ENCODE results near the gene TACC2. TPM values are rescaled to one million over a fixed set of nuclear protein-coding genes. Genes with fewer than 3 reads are reported as not detected.
A peak's percentile ranks its signal among the peaks of the same experiment; 100 is the strongest.

TACC2 gene
- total RNA-seq, 1 experiment from 2014 or later, result 7.3 TPM

DNA sequence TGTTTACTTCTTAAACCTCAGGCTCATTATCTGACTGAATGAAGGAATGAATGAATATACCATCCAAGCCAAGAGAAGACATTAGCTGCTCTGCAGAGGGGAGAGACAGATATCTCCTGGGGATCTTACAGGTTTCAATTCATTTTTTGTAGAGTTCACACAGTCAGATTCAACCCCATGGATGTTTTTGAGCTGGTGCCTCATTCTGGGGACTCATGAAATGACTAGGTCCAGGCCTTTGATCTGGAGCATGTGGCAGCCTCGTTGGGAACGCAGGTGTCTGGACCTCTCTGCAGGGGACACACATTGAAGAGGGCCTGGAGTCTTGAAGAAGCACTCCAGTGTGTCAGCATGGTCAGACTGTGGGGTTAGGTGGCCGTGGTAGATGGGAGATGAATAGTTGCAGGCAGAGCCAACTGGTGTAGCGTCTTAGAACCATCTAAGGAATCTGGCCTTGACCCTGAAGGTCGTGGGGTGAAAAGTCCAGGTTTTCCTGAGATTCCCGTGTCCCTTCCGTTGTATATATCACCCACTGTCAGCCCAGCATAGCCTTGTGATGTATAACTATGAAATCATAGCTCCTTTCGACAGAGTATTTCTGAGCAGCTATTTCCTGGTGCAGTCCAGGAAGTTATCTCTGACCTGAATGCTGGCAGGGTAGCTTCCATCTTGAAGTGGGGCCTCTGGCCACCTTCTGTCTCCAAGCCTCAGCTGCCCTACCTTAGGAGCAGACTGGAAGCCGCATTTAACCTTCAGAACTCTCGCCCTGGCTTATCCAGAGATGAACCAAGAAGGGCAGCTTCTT lies 304.4 kb downstream of the TACC2 start:
- DNase-seq (ENCODE audit: low read depth), result no peak

DNA sequence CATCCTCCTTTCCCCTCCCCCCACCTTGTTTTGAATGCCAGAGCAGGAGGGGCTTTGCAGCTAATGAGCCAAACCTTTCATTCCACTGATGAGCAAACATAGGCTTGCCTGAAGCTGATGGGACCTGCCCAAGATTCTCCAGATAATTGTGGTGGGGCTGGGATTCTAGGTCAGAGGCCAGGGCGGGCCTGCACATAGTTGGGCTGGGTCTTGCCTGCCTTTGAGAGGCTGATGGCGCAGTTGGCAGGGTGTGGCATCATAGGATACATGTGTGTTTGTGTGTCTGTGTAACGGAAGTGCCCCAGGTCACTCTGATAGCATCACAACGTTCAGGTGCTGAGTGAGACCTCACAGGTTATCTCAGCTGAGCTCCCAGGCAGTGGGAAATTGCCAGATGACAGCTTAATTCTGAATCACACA lies 305.0 kb downstream of the TACC2 start:
- no peak for DNase-seq (ENCODE audit: low read depth)

DNA sequence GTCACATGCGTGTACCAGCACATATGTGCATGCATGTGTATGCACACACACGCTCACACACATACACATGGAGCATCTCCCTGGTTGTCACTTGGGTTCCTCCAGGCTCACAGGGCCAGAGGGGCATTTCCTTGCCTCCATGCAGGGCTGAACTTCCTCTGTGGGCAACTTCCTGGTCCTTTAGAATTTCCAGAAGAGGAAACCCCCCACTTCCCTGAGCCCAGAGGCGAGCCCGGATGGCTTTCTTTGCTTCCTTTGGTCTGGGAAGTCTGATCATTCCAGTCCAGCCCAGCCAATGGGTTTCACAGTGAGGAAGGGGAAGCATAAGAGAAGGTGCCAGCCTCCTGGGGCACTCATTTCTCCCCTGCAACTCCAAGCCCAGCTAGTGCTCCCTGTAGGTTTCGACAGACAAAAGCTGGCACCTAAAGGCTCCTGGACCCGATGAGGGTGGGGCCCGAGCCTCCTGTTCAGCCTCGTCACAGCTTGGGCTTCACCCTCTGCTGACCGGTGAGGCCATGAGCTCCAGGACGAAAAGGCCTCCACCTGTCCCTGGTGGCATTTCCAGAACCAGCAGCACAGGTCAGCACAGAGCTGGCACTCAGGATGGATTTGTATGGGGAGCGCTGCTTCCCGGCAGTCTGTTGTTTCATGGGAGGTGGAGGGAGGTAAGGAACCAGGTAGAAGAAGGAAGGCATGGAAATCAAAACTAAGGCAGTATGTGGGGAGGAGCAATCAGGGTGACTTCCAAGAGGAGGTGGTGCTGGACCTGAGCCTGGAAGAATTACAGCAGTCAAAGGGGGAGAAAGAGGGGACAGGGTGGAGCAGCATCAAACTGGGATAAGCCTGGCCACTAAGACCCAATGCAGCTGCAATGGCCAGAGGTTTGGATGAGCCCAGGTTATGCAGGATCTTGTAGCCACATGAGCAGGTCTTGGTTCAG lies 305.8 kb downstream of the TACC2 start:
- DNase-seq (ENCODE audit: low read depth), result no peak

DNA sequence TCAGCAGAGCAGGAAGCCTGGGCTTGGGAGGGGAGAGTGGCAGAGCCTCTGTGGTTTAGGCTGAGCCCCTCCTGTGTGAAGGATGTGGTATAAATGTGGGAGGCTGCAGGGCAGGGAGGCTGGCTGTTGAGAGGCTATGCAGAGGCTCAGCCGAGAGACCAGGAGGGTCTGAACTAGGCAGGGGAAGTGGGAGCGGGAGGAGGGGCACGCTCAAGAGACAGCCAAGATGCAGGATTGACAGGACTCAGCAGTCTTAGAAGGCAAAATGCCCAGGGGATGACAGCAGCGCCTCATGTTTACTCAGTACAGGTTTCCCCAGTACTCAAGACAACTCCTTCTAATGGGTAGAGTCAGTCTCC lies 306.5 kb downstream of the TACC2 start:
- no peak for DNase-seq (ENCODE audit: low read depth)

DNA sequence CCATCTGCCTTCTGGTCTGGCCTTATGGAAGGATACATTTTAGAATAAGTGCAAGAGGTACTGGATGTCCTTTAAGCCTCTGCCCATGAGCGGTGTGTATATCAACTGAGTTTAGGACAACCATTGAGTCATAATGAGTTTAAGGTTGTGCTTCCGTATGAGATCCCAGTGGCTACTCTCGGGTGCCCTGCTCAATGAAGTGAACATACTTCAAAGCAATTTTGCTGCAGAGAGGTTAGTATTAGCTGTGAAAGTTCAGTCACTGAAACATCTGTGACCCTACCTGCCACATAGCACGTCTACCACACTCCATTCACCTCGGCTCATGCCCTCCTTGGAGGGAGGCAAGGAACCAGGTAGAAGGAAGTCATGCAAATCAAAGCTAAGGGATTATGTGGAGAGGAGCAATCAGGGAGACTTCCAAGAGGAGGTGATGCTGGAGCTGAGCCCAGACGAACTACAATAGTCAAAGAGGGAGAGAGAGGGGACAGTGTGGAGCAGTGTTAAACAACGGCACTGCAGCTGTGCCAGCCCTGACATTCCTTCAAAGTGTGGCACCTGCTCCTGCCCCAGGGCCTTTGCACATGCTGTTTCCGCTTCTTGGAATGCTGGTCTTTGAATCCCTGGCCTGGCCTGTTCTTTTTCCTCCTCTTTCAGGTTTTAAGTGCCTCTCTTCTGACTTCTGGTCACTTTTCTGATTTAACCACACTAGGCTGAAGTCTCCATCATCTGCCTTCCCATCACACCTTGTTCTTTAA lies 307.6 kb downstream of the TACC2 start:
- DNase-seq (ENCODE audit: low read depth), result no peak

DNA sequence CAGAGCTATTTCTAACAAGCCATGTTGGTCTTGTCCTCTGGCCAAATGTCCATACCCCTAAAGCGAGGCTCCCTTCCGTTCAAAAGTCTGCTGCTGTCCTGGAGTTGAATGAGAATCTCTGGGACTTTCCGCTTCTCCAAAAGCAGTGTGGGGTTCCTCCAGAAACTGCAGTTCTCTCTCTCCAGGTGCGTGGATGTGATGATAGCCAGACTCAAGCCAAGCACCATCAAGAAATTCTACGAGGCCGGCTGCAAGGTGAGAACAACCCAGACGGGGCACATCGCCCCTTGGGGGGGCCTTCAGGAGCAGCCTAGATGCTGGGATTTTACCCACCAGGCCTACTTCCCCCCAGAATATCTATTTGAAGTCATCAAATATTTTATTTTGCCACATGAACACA lies 308.6 kb downstream of the TACC2 start:
- no peak for DNase-seq (ENCODE audit: low read depth)

DNA sequence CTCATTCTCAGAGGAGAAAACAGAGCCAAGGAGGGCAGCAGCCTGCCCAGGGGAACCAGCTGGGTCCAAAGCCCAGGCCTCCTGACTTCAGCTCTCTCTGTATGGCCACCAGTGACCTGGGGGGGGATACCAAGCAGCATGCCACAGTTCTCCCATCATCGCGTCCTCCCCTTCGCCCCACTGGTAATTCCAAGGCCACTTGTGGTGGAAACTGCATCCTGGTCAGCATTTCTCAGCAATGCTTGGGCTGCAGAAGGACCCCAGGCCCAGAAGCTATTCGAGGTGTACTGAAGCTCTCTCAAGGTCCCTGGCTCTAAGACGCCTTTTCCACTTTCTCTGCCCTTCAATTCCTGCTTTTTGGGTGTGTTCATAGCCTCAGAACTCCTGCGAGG lies 309.2 kb downstream of the TACC2 start:
- DNase-seq (ENCODE audit: low read depth), result no peak

DNA sequence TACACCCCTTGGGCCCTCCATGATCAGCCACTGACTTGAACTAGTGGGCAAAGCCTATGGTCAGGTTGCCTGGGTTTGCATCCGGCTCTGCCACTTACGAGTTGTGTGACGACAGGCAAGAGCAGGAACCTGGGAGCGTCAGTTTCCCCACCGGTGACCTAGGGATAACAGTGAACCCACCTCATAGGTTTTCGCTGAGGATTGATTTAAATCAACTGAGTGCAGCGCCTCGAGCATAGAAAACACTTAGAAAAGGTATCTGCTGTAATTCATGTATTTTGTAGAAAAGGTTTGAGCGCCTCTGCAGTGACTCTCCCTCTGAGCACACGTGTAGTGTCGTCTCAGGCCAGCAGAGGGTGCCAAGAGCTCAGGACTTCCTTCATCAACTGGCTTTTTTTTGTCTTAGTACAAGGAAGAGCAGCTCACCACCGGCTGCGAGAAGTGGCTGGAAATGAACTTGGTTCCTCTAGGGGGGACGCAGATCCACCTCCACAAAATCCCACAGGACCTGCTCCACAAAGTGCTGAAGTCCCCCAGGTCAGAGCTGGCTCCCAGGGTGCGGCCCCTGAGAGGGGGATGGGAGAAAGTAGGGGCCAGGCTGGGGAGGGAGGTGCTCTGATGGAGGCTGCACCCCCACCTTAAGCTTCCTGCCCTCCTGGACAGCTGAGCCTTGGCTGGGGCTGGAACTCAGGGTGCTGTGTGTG lies 309.8 kb downstream of the TACC2 start:
- peak; percentile 67 for DNase-seq (ENCODE audit: low read depth)

DNA sequence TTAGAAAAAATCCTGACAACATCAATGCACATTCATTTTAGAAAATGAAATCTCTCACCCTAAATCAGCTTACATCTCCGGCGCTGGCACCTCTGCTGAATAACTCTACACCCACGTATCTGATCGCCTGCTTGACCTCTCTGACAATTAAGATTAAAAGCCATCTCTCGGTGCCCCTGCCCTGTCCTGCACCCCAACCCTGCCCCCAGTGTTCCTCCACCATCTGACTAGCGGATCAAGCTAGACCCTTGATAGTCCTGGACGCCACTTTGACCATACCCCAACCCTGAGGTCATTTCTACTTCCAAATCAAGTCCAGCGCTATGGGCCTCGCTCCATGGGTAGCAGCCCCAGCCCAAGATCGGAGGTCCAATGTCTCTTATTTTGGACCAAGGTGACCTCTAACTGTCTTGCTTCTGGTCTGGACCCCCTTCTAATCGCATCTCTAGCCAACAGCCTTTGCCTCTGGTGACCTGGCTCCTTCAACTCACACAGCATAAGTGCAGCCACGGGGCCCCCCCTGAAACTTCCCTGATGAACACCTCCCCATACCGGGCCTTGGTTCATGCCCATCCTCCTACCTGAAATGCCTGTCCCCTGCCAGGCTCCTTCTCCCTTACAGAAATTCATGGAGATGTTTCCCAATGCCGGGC lies 310.6 kb downstream of the TACC2 start:
- DNase-seq (ENCODE audit: low read depth), result no peak

DNA sequence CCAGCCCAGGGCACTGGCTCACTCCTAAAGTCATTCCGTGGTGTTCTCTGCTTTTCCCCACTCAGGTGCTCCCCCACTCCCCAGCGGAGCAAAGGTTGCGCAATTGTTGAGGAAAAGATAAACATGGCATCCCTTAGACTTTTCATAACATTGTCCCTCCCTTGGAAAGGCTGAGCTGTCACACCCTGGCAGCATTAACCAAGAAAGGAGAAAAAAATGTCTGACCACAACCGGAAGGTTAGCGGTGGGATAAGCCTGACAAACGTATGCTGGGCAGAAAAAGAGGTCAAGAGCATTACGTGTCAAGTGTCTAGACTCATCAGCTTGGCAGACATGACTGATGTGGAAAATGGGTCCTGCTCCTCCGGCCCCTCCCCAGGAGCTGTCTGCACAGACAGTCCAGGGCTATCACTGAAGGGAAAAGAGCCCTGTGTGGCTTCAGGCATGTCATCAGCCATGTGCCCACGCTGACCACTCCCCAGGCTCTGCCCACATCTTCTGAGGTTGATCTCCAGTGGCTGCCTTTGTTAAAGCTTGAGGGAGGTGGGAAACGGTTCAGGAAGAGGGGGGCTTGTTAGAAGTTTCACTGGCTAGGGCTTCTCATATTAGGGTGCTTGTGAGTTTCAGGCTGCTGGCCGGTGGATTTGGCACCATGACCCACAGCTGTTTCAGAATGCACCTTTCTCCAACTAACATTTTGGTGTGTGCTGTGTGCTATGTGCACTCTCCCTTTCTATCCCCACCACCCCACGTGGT lies 312.3 kb downstream of the TACC2 start:
- peak; percentile 98 for DNase-seq (ENCODE audit: low read depth)

DNA sequence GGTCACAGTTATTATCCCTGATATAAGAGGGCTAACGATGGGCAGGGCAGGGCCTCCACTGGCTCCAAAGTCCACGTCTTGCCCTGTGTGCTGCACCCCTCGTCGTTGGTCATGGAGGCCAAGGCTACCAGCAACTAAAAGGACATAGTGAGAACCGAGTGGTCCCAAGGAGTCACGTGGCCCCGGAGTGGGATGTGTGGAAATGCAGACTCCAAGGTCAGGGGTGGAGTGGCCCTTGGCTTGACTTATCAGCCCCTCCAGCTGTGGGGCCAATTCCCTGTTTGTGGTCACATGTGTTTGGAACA lies 312.8 kb downstream of the TACC2 start:
- no peak for DNase-seq (ENCODE audit: low read depth)

DNA sequence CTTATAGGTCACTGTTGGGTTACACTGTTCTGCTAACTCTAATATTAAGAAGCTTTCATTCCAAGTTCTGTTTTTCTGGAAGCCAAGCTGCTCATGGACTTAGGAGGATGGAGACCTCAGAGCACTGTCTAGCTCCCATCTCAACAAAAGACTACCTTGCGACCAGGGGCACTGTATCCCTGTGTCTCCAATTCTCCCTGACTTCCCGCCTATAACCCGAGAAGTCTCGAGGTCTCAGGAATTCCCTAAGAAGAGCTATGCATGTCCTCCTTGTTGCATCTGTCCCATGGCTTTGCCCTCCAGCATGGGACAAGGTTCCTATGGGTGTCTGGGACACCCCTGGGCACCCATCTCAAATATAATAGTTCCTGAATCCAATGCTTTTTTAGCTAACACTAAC lies 313.4 kb downstream of the TACC2 start:
- no peak for DNase-seq (ENCODE audit: low read depth)

DNA sequence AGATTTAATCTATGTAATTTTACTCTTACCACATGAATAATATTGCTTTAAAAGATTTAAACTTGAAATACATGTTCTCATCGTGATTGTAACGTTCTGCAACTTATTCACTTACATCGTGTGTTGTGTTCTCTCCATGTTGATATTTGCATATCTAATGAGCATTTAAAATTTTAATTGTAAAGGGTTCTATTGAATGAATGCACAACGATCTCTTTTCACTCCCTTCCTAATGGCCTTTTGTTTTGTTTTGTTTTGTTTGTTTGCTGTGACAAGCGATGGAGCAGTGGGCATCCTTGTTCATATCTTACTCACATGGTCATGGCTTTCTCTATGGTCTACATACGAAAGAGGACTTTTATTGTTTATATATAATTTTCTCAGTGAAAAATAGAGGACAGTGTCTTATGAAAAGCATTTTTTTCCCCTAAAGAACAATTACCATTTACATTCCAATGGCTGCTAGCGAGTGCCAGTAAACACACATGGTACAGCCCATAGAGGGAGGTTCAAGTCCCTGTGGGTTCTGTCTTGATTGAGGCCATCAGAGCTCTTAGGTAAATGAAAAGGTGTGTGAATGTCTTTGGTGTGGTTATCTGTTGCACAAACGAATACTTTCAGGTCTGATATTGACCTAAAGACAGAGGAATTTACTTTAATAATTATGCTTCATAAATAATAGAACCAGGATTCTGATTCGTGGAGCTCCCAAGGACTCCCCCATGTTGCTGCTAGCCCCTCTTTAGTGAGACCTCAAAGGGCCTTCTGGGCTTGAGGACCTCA lies 314.5 kb downstream of the TACC2 start:
- DNase-seq (ENCODE audit: low read depth), result no peak

Other genes with a start within 250 kb of the TACC2 start
- 16.8 and 18.4 TPM in 2 replicates for gene ATE1, start 61.1 kb upstream of the TACC2 start, total RNA-seq (2014; rRNA removed; shearing (Covaris generic))
- 78.8 and 94.9 TPM in 2 replicates for gene NSMCE4A, start 13.9 kb upstream of the TACC2 start, total RNA-seq (2014; rRNA removed; shearing (Covaris generic))